Measurements from ENCODE around the gene IGSF6.
A peak's percentile ranks its signal among the peaks of the same experiment; 100 is the strongest.
"Not testable (repeated sequence)": the region's sequence is repeated elsewhere in the genome, so short reads cannot be mapped to it uniquely, and the experiment has no call there.

IGSF6 gene

DNA sequence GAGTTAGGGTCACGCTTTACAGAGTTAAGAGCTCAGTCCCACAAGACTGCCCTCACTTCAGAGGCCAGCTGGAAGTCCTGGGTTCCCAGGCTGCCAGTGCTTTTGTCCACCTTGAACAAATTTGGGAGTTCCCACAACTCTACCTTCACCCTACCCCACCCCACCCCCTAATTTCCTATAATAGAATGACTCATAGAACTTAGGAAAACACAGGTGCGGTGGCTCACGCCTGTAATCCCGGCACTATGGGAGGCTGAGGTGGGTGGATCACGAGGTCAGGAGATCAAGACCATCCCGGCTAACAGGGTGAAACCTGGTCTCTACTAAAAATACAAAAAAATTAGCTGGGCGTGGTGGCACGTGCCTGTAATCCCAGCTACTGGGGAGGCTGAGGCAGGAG is 46.6 kb downstream of the IGSF6 start:
- not testable (repeated sequence) for H3K4me3 ChIP-seq (ENCODE audit: insufficient read depth, low read depth, low read length); H3K9me3 ChIP-seq (ENCODE audit: control insufficient read depth, low read length); H3K27me3 ChIP-seq (ENCODE audit: control insufficient read depth, insufficient read depth, low read length, poor library complexity, severe bottlenecking); H3K27ac ChIP-seq (ENCODE audit: insufficient read depth, low read depth, low read length, poor library complexity, severe bottlenecking); H3K36me3 ChIP-seq (ENCODE audit: control insufficient read depth, insufficient read depth, low read length)
- peaks cover 18% of the 10 kb centered on the region for H3K4me1 ChIP-seq (ENCODE audit: control insufficient read depth, insufficient read depth, low read length)
- WGBS, 2 experiments: 97% methylated on average over 8 of the region's 8 CpGs

DNA sequence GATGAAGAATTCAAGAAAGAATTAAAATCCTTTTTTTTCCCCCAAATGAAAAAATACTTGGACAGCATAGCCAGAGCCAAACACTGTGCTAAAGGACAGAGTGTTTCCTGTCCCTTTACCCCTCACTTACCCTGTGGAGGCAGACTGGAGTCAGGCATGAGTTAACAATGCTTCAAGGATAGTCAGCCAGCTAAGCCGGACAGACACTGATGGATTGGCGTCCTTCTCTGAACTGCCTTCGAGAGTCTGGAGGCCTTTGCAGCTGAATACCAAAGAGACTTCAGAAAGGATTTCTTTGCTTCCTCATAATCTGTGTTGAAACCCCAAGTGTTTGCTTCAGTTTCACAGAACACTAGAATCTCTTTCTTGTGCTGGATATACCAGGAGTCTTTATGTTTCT is 48.5 kb downstream of the IGSF6 start:
- H3K4me3 ChIP-seq (ENCODE audit: insufficient read depth, low read depth, low read length): no peak overlapping the region
- 57 to 65% methylated on average over 3 of the region's 3 CpGs for WGBS, 2 experiments
- H3K27ac ChIP-seq (ENCODE audit: insufficient read depth, low read depth, low read length, poor library complexity, severe bottlenecking): no peak overlapping the region
- H3K9me3 ChIP-seq (ENCODE audit: control insufficient read depth, low read length): no peaks in the 10 kb centered on the region
- no peaks in the 10 kb centered on the region for H3K27me3 ChIP-seq (ENCODE audit: control insufficient read depth, insufficient read depth, low read length, poor library complexity, severe bottlenecking)
- H3K36me3 ChIP-seq (ENCODE audit: control insufficient read depth, insufficient read depth, low read length): no peaks in the 10 kb centered on the region
- H3K4me1 ChIP-seq (ENCODE audit: control insufficient read depth, insufficient read depth, low read length): peaks cover 11% of the 10 kb centered on the region

GRCh38 chr16:21602785-21603184 is 49.6 kb downstream of the IGSF6 start:
- Histone ChIP-seq H3K4me3 (ENCODE audit: insufficient read depth, low read depth, low read length) (no peak overlapping the region), H3K36me3 (ENCODE audit: control insufficient read depth, insufficient read depth, low read length) (no peaks in the 10 kb centered on the region), H3K4me1 (ENCODE audit: control insufficient read depth, insufficient read depth, low read length) (peaks cover 11% of the 10 kb centered on the region), H3K9me3 (ENCODE audit: control insufficient read depth, low read length) (no peaks in the 10 kb centered on the region), H3K27ac (ENCODE audit: insufficient read depth, low read depth, low read length, poor library complexity, severe bottlenecking) (no peak overlapping the region), H3K27me3 (ENCODE audit: control insufficient read depth, insufficient read depth, low read length, poor library complexity, severe bottlenecking) (no peaks in the 10 kb centered on the region)
- 91% methylated on average over 3 of the region's 3 CpGs for WGBS, 2 experiments

GRCh38 chr16:21600031-21600773 is 52.2 kb downstream of the IGSF6 start:
- WGBS, 2 experiments: 1 to 2% methylated on average over 52 of the region's 52 CpGs
- no peaks in the 10 kb centered on the region for H3K27me3 ChIP-seq (ENCODE audit: control insufficient read depth, insufficient read depth, low read length, poor library complexity, severe bottlenecking)
- no peaks in the 10 kb centered on the region for H3K9me3 ChIP-seq (ENCODE audit: control insufficient read depth, low read length)
- H3K4me3 ChIP-seq (ENCODE audit: insufficient read depth, low read depth, low read length): peak overlapping the region; percentile 88
- H3K4me1 ChIP-seq (ENCODE audit: control insufficient read depth, insufficient read depth, low read length): peaks cover 11% of the 10 kb centered on the region
- H3K27ac ChIP-seq (ENCODE audit: insufficient read depth, low read depth, low read length, poor library complexity, severe bottlenecking): peak overlapping the region; percentile 94
- H3K36me3 ChIP-seq (ENCODE audit: control insufficient read depth, insufficient read depth, low read length): no peaks in the 10 kb centered on the region

DNA sequence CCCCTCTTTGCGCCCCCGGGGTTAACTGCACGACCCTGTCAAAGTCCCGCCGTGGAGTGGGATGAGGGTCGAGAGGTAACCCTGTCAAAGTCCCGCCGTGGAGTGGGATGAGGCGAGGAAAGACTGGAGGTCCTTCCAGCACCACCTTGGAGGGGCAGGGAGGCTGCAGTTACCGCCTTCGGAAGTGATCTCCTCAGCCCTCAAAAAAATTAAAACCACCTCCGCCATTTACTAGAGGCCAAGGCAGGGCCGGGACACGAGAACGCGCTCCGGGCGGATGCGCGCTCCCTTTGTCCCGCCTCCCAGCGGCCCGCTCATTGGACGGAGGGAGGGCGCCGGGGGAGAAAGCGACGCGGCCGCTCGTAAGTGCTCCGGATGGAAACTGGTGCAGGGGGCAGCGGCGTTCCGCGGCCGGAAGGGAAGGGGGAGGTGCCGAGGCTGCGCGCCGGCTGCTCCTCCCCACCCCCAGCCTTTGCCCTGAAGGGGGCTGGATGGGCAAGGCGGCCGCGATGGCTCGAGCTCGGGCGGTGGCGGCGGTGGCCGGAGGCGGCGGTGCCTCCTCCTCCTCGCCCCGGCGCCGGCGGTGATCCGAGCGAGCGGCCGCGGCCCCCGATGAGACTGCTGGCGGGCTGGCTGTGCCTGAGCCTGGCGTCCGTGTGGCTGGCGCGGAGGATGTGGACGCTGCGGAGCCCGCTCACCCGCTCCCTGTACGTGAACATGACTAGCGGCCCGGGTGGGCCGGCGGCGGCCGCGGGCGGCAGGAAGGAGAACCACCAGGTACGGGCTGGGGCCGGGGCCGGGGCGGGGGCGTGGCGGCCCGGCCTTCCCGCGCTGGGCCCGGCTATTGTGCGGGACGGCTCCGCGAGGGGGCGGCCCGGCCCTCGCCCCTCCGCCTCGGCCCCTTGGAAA is 53.0 kb downstream of the IGSF6 start, which contains the start of gene METTL9:
Gene METTL9, plus strand, starts transcription at position 456 of the 909 bp plus-strand sequence. Its CDS starts 157 bp downstream, at position 613.
- no peaks in the 10 kb centered on the region for H3K9me3 ChIP-seq (ENCODE audit: control insufficient read depth, low read length)
- peak within 1 kb of the TSS; percentile 94 for H3K27ac ChIP-seq (ENCODE audit: insufficient read depth, low read depth, low read length, poor library complexity, severe bottlenecking)
- 0% methylated on average over 100 of the region's 100 CpGs for WGBS, 2 experiments
- H3K36me3 ChIP-seq (ENCODE audit: control insufficient read depth, insufficient read depth, low read length): no peaks in the 10 kb centered on the region
- H3K27me3 ChIP-seq (ENCODE audit: control insufficient read depth, insufficient read depth, low read length, poor library complexity, severe bottlenecking): no peaks in the 10 kb centered on the region
- H3K4me3 ChIP-seq (ENCODE audit: insufficient read depth, low read depth, low read length): peak within 1 kb of the TSS; percentile 88
- H3K4me1 ChIP-seq (ENCODE audit: control insufficient read depth, insufficient read depth, low read length): peaks cover 11% of the 10 kb centered on the region

DNA sequence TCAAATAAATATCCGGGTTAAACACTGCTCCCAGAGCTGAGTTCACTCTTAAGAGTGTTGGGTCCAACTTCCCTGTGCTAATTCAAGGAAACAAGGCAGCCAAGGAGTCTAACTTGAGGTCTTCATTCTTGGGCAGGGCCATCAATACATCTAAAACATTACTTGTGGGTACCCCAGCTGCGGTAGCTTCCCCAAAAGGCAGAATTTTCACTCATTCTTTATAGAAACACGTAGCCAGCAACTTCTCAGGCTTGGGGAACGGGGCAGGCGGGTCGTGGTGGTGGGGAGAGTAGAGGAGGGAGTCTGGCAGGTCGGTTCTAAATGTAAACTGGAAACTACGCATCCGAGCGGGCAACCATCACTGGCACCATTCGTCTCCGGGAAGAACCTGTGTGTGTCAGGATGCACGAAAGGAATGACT is 53.7 kb downstream of the IGSF6 start:
- peak overlapping the region; percentile 88 for H3K4me3 ChIP-seq (ENCODE audit: insufficient read depth, low read depth, low read length)
- H3K9me3 ChIP-seq (ENCODE audit: control insufficient read depth, low read length): no peaks in the 10 kb centered on the region
- WGBS, 2 experiments: 8 to 10% methylated on average over 12 to 13 of the region's 13 CpGs
- H3K27ac ChIP-seq (ENCODE audit: insufficient read depth, low read depth, low read length, poor library complexity, severe bottlenecking): no peak overlapping the region
- H3K36me3 ChIP-seq (ENCODE audit: control insufficient read depth, insufficient read depth, low read length): no peaks in the 10 kb centered on the region
- H3K27me3 ChIP-seq (ENCODE audit: control insufficient read depth, insufficient read depth, low read length, poor library complexity, severe bottlenecking): no peaks in the 10 kb centered on the region
- H3K4me1 ChIP-seq (ENCODE audit: control insufficient read depth, insufficient read depth, low read length): peaks cover 11% of the 10 kb centered on the region

DNA sequence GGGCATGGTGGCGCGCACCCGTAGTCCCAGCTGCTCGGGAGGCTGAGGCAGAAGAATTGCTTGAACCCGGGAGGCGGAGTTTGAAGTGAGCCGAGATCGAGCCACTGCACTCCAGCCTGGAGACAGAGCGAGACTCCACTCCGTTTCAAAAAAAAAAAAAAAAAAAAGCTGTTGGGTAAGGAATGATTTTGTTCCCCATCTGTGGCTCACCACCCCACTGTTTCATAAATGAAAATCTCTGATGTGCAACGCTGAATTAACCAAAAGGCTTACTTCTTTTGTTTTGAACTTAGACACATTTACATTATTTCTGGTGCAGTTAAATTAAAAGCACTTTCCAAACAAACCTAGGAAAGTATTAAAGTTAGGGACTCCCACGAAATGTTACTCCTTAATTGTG is 54.2 kb downstream of the IGSF6 start:
- Histone ChIP-seq H3K36me3 (ENCODE audit: control insufficient read depth, insufficient read depth, low read length) (no peaks in the 10 kb centered on the region), H3K9me3 (ENCODE audit: control insufficient read depth, low read length) (no peaks in the 10 kb centered on the region), H3K4me1 (ENCODE audit: control insufficient read depth, insufficient read depth, low read length) (peaks cover 11% of the 10 kb centered on the region), H3K27ac (ENCODE audit: insufficient read depth, low read depth, low read length, poor library complexity, severe bottlenecking) (no peak overlapping the region), H3K4me3 (ENCODE audit: insufficient read depth, low read depth, low read length) (peak overlapping the region; percentile 88), H3K27me3 (ENCODE audit: control insufficient read depth, insufficient read depth, low read length, poor library complexity, severe bottlenecking) (no peaks in the 10 kb centered on the region)
- WGBS, 2 experiments: 92 to 96% methylated on average over 11 to 12 of the region's 12 CpGs

DNA sequence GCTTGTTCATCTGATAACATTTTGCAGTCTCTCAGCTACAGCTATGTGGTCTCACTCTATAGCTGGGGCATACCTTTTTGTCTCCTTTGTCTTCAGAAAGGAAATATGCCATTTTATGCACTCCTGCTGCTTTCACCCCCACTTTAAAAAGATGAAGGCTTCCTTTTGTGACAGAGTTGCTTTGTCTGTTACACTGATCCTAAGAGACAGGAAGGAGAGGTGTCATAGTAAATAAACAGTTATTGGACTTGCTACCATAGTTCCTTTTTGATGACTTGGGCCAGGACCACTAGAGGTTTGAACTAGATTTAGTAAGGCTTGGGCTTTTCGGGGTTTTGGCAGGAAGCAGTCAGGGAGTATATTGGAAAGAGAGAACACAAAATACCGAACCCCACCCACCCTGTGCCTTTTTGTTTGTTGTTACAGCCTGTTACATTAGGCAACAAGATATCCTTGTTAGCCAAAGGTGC is 54.8 kb downstream of the IGSF6 start:
- Histone ChIP-seq H3K9me3 (ENCODE audit: control insufficient read depth, low read length) (no peaks in the 10 kb centered on the region), H3K27ac (ENCODE audit: insufficient read depth, low read depth, low read length, poor library complexity, severe bottlenecking) (no peak overlapping the region)
- WGBS, 2 experiments: 85 to 95% methylated on average over 2 of the region's 2 CpGs

GRCh38 chr16:21593530-21594289 is 58.7 kb downstream of the IGSF6 start:
- Histone ChIP-seq H3K9me3 (ENCODE audit: control insufficient read depth, low read length) (no peaks in the 10 kb centered on the region), H3K36me3 (ENCODE audit: control insufficient read depth, insufficient read depth, low read length) (no peaks in the 10 kb centered on the region), H3K4me3 (ENCODE audit: insufficient read depth, low read depth, low read length) (no peak overlapping the region), H3K4me1 (ENCODE audit: control insufficient read depth, insufficient read depth, low read length) (no peaks in the 10 kb centered on the region), H3K27ac (ENCODE audit: insufficient read depth, low read depth, low read length, poor library complexity, severe bottlenecking) (no peak overlapping the region), H3K27me3 (ENCODE audit: control insufficient read depth, insufficient read depth, low read length, poor library complexity, severe bottlenecking) (no peaks in the 10 kb centered on the region)
- 85 to 88% methylated on average over 6 to 7 of the region's 7 CpGs for WGBS, 2 experiments

More for the DNA sequence above, 54.8 kb downstream of the IGSF6 start:
- Histone ChIP-seq H3K27me3 (ENCODE audit: control insufficient read depth, insufficient read depth, low read length, poor library complexity, severe bottlenecking) (no peaks in the 10 kb centered on the region), H3K4me1 (ENCODE audit: control insufficient read depth, insufficient read depth, low read length) (peaks cover 11% of the 10 kb centered on the region), H3K4me3 (ENCODE audit: insufficient read depth, low read depth, low read length) (no peak overlapping the region), H3K36me3 (ENCODE audit: control insufficient read depth, insufficient read depth, low read length) (no peaks in the 10 kb centered on the region)
